ENCODE results near the gene CADPS. TPM values are rescaled to one million over a fixed set of nuclear protein-coding genes. Genes with fewer than 3 reads are reported as not detected.

Gene CADPS
- total RNA-seq, 2 experiments from 2014 or later, result 61.3 to 68.6 TPM

DNA sequence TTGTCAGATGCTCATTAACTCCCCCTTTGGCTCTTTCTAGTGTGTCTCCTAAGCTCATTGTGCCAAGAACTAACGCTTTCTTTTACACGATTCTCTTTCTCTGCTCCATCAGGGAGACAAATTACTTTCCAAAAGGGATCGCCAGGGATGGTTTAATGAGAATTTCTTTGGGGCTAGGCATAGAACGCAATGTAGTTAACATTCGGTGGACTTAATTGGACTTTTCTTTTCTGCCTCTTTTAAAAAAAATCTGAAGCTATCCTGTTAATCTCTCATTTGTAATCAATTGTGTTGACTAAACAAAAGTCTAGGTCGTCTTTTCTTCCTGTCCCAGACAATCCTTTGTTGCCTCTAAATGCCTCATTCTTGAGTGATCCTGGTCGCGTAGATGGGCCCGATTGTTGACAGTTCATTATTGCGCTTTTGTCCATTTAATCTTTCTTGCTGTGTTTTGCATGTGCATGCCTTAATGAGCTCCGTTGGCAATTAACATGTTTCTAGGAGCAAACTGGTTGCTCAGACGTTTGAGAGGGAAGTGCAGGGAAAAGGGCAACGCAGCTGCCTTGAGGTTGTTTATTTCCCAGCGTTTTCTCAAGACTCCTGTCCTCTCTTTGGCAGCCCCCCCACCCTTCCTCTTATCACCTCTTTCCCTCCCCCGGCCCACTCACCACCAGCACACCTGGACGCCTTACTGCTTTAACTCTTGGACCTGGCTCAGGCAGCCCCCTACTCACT lies 509.7 kb downstream of the CADPS start:
- Histone ChIP-seq H3K36me3 (ENCODE audit: insufficient read depth, low read length) (no peaks in the 10 kb centered on the region), H3K4me1 (ENCODE audit: insufficient read depth, low read length, poor library complexity, severe bottlenecking) (no peaks in the 10 kb centered on the region), H4K20me1 (ENCODE audit: insufficient read depth, low read length) (no peaks in the 10 kb centered on the region), H2AFZ (ENCODE audit: low read length) (no peak overlapping the region), H3K4me2 (ENCODE audit: low read length) (no peak overlapping the region), H3K79me2 (ENCODE audit: insufficient read depth, low read depth, low read length) (no peaks in the 10 kb centered on the region), H3K9me3 (ENCODE audit: low read length) (no peaks in the 10 kb centered on the region), H3K4me3 (ENCODE audit: low read depth, low read length, poor library complexity, severe bottlenecking) (no peak overlapping the region), H3K9me2 (ENCODE audit: insufficient read depth, low read length) (no peaks in the 10 kb centered on the region), H3K27ac (ENCODE audit: low read depth, low read length, poor library complexity, severe bottlenecking) (no peak overlapping the region)
- TF ChIP-seq, protein P1, sequence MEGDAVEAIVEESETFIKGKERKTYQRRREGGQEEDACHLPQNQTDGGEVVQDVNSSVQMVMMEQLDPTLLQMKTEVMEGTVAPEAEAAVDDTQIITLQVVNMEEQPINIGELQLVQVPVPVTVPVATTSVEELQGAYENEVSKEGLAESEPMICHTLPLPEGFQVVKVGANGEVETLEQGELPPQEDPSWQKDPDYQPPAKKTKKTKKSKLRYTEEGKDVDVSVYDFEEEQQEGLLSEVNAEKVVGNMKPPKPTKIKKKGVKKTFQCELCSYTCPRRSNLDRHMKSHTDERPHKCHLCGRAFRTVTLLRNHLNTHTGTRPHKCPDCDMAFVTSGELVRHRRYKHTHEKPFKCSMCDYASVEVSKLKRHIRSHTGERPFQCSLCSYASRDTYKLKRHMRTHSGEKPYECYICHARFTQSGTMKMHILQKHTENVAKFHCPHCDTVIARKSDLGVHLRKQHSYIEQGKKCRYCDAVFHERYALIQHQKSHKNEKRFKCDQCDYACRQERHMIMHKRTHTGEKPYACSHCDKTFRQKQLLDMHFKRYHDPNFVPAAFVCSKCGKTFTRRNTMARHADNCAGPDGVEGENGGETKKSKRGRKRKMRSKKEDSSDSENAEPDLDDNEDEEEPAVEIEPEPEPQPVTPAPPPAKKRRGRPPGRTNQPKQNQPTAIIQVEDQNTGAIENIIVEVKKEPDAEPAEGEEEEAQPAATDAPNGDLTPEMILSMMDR (conservative IDR thresholded peaks at IDR 0.05; ENCODE audit: low read length), result no peak
- no peak for TF ChIP-seq EZH2phosphoT487 (IDR thresholded peaks at IDR 0.05; ENCODE audit: borderline replicate concordance, low read depth, low read length)
- POLR2A ChIA-PET, result interaction anchor here (0.6 kb wide), 1 partner anchor 1758 kb away, joined by 3 read pairs; no protein-coding TSS in a partner anchor
- CTCF ChIA-PET (ENCODE audit: unreplicated experiment), result no interaction called here
- DNase-seq (ENCODE audit: low spot score), result no peak
- no TSS peak for BruUV-seq (replicated peaks)
- intact Hi-C loops (cut with micrococcal nuclease; ENCODE audit: unreplicated experiment), result no loop called here

DNA sequence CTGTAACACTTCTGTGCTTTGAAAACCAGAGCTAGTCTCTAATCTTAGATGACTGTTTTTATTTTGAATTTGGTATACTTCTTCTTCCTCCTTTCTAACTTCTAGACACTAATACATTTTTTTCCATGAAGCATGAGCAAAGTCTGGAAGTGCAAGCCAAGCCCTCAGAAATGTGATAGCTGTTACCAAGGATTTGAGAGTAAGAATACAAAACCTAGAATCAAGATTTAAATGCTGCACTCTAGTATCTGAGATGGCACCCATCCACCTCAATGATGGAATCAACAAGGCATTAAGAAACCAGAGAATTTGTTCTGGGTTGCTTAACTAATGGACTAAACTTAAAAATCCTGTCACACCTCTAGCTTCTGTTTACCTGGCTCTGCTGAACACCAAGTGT lies 511.0 kb downstream of the CADPS start:
- ChIA-PET POLR2A (interaction anchor here (0.6 kb wide), 1 partner anchor 240 kb away, joined by 3 read pairs; no protein-coding TSS in a partner anchor), CTCF (ENCODE audit: unreplicated experiment) (no interaction called here)
- H3K79me2 ChIP-seq (ENCODE audit: insufficient read depth, low read depth, low read length), result no peaks in the 10 kb centered on the region
- H3K36me3 ChIP-seq (ENCODE audit: insufficient read depth, low read length), result no peaks in the 10 kb centered on the region
- intact Hi-C loops (cut with micrococcal nuclease; ENCODE audit: unreplicated experiment), result no loop called here
- BruUV-seq (replicated peaks), result no TSS peak
- TF ChIP-seq EZH2phosphoT487 (IDR thresholded peaks at IDR 0.05; ENCODE audit: borderline replicate concordance, low read depth, low read length), result no peak
- TF ChIP-seq, protein P1 (conservative IDR thresholded peaks at IDR 0.05; ENCODE audit: low read length), result no peak
- H2AFZ ChIP-seq (ENCODE audit: low read length), result no peak overlapping the region
- no peak overlapping the region for H3K27ac ChIP-seq (ENCODE audit: low read depth, low read length, poor library complexity, severe bottlenecking)
- no peaks in the 10 kb centered on the region for H3K4me1 ChIP-seq (ENCODE audit: insufficient read depth, low read length, poor library complexity, severe bottlenecking)
- no peaks in the 10 kb centered on the region for H3K9me3 ChIP-seq (ENCODE audit: low read length)
- H4K20me1 ChIP-seq (ENCODE audit: insufficient read depth, low read length), result no peaks in the 10 kb centered on the region
- no peak for DNase-seq (ENCODE audit: low spot score)
- no peaks in the 10 kb centered on the region for H3K9me2 ChIP-seq (ENCODE audit: insufficient read depth, low read length)
- H3K4me3 ChIP-seq (ENCODE audit: low read depth, low read length, poor library complexity, severe bottlenecking), result no peak overlapping the region
- no peak overlapping the region for H3K4me2 ChIP-seq (ENCODE audit: low read length)

DNA sequence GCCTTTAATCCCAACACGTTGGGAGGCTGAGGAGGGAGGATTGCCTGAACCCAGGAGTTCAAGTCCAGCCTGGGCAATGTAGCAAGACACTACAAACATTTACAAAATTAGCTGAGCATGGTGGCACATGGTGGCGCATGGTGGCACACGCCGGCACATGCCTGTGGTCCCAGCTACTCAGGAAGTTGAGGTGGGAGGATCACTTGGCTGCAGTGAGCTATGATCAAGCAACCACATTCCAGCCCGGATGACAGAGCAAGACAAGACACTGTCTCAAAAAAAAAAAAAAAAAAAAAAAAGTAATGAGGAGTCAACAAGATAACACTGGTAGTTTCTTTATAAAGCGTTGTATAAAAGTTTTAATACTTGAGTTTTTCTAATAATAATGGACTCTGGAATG lies 511.9 kb downstream of the CADPS start:
- DNase-seq (ENCODE audit: low spot score), result no peak
- ChIA-PET CTCF (ENCODE audit: unreplicated experiment) (no interaction called here), POLR2A (interaction anchor here (0.7 kb wide), 2 partner anchors 87 to 1954 kb away, joined by 3 to 5 read pairs; no protein-coding TSS in a partner anchor)
- no peak for TF ChIP-seq EZH2phosphoT487 (IDR thresholded peaks at IDR 0.05; ENCODE audit: borderline replicate concordance, low read depth, low read length)
- TF ChIP-seq, protein P1 (conservative IDR thresholded peaks at IDR 0.05; ENCODE audit: low read length), result no peak
- no TSS peak for BruUV-seq (replicated peaks)
- Histone ChIP-seq H3K4me2 (ENCODE audit: low read length) (no peak overlapping the region), H3K79me2 (ENCODE audit: insufficient read depth, low read depth, low read length) (no peaks in the 10 kb centered on the region), H3K36me3 (ENCODE audit: insufficient read depth, low read length) (no peaks in the 10 kb centered on the region), H3K9me2 (ENCODE audit: insufficient read depth, low read length) (no peaks in the 10 kb centered on the region), H3K4me3 (ENCODE audit: low read depth, low read length, poor library complexity, severe bottlenecking) (no peak overlapping the region), H2AFZ (ENCODE audit: low read length) (no peak overlapping the region), H3K27ac (ENCODE audit: low read depth, low read length, poor library complexity, severe bottlenecking) (no peak overlapping the region), H3K4me1 (ENCODE audit: insufficient read depth, low read length, poor library complexity, severe bottlenecking) (no peaks in the 10 kb centered on the region), H4K20me1 (ENCODE audit: insufficient read depth, low read length) (no peaks in the 10 kb centered on the region), H3K9me3 (ENCODE audit: low read length) (no peaks in the 10 kb centered on the region)
- intact Hi-C loops (cut with micrococcal nuclease; ENCODE audit: unreplicated experiment), result no loop called here

All from OCI-LY7 (cell line).